DND-41 (cell line): ENCODE data around the gene DPT.

Experiments used
- EZH2 ChIP-seq: IDR thresholded peaks from 3 replicates; pipeline ENCODE4 v1.6.1; 2012; ENCODE audit warnings: borderline replicate concordance, low read depth, mild to moderate bottlenecking, moderate library complexity, low read length, inconsistent platforms; ENCODE audit not compliant: severe bottlenecking
- TF ChIP-seq, protein P1 (sequence below): IDR thresholded peaks from 2 replicates; pipeline ENCODE4 v1.5.1; 2012; ENCODE audit warnings: borderline replicate concordance, low read length, moderate library complexity, mild to moderate bottlenecking; ENCODE audit not compliant: poor library complexity, severe bottlenecking; ENCODE audit errors: extremely low read depth

DNA sequence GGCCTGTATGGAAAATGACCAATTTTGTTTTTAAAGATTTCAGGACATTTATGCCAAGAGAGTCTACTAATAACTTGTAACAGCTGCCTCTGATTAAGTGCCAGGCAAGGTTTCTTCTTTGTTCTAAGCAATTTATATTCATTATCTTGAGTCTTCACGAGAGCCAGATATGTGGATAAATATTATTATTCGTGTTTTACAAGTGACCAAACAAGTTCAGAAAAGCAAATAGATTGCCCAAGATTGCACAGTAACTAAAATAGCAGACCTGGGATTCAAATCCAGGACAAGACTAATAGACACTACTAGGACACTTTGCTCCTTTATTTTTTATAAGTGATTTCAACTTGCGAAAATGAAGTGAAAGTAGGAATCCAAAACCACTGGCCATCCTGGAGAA, 30.1 kb upstream of the DPT start:
- TF ChIP-seq, protein P1, sequence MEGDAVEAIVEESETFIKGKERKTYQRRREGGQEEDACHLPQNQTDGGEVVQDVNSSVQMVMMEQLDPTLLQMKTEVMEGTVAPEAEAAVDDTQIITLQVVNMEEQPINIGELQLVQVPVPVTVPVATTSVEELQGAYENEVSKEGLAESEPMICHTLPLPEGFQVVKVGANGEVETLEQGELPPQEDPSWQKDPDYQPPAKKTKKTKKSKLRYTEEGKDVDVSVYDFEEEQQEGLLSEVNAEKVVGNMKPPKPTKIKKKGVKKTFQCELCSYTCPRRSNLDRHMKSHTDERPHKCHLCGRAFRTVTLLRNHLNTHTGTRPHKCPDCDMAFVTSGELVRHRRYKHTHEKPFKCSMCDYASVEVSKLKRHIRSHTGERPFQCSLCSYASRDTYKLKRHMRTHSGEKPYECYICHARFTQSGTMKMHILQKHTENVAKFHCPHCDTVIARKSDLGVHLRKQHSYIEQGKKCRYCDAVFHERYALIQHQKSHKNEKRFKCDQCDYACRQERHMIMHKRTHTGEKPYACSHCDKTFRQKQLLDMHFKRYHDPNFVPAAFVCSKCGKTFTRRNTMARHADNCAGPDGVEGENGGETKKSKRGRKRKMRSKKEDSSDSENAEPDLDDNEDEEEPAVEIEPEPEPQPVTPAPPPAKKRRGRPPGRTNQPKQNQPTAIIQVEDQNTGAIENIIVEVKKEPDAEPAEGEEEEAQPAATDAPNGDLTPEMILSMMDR, result no peak
- TF ChIP-seq EZH2, result no peak
